Lower leg skin (tissue), 4 donors: ENCODE results near the gene MRPL53. TPM values are rescaled to one million over a fixed set of nuclear protein-coding genes. Genes with fewer than 3 reads are reported as not detected.
"Not testable (repeated sequence)": the region's sequence is repeated elsewhere in the genome, so short reads cannot be mapped to it uniquely, and the experiment has no call there.

ENCODE experiments used
- DNase-seq, 2 donors: peaks; one replicate each; pipeline ENCODE4 v3.0.0-alpha.2; 2019; ENCODE audit warnings: low spot score in 2 of 2
- H3K4me3 ChIP-seq: fragments of 200-600 bp; sonication (generic); 2 replicates; pipeline ENCODE4 v1.5.1; 2017; ENCODE audit warnings: mild to moderate bottlenecking, low read depth; ENCODE audit not compliant: poor library complexity, severe bottlenecking
- POLR2A ChIP-seq, 2 donors: fragments of 450-650 bp; IDR thresholded peaks; one replicate each; pipeline ENCODE4 v1.6.1; 2016 to 2017; ENCODE audit warnings: antibody characterized with exemption in 2 of 2, mild to moderate bottlenecking in 1 of 2, moderate library complexity in 1 of 2
- WGBS, 2 donors: methylation state at CpG; one replicate each; pipeline ENCODE4 v1.1.5; 2018; 5-methylcytosine and 5-hydroxymethylcytosine counted together
- intact Hi-C: fragments of 100-400 bp; cut with DNase I; formaldehyde crosslinking; loops from one replicate; pipeline ENCODE4 v1.15.0; 2023; ENCODE audit warnings: low total_unique reads
- total RNA-seq, 4 donors: library from RNA; depleted of rRNA; stranded (reverse); fragments of >200 nt; gene quantifications; one replicate each; pipeline ENCODE4 v1.1.0, GENCODE V29; 2016
- TF ChIP-seq, protein P1 (sequence below), 3 donors: fragments of 450-650 bp; IDR thresholded peaks; one replicate each; pipeline ENCODE4 v1.5.1; 2016; ENCODE audit warnings: antibody characterized with exemption in 3 of 3, mild to moderate bottlenecking in 3 of 3, moderate library complexity in 2 of 3

MRPL53 gene
- total RNA-seq, 4 donors from 2014 or later, result 24.9 to 70.0 (median 29.5) TPM

GRCh38 chr2:74472945-74473258 is 422 bp upstream of the MRPL53 start:
- no peak for DNase-seq
- no peak overlapping the region for H3K4me3 ChIP-seq
- intact Hi-C loops, result no loop called here
- TF ChIP-seq, protein P1, sequence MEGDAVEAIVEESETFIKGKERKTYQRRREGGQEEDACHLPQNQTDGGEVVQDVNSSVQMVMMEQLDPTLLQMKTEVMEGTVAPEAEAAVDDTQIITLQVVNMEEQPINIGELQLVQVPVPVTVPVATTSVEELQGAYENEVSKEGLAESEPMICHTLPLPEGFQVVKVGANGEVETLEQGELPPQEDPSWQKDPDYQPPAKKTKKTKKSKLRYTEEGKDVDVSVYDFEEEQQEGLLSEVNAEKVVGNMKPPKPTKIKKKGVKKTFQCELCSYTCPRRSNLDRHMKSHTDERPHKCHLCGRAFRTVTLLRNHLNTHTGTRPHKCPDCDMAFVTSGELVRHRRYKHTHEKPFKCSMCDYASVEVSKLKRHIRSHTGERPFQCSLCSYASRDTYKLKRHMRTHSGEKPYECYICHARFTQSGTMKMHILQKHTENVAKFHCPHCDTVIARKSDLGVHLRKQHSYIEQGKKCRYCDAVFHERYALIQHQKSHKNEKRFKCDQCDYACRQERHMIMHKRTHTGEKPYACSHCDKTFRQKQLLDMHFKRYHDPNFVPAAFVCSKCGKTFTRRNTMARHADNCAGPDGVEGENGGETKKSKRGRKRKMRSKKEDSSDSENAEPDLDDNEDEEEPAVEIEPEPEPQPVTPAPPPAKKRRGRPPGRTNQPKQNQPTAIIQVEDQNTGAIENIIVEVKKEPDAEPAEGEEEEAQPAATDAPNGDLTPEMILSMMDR (IDR thresholded peaks at IDR 0.05), result no peak
- no peak for TF ChIP-seq POLR2A (IDR thresholded peaks at IDR 0.05)
- WGBS, 2 donors, result 14 to 16% methylated on average over 7 of the region's 7 CpGs

DNA sequence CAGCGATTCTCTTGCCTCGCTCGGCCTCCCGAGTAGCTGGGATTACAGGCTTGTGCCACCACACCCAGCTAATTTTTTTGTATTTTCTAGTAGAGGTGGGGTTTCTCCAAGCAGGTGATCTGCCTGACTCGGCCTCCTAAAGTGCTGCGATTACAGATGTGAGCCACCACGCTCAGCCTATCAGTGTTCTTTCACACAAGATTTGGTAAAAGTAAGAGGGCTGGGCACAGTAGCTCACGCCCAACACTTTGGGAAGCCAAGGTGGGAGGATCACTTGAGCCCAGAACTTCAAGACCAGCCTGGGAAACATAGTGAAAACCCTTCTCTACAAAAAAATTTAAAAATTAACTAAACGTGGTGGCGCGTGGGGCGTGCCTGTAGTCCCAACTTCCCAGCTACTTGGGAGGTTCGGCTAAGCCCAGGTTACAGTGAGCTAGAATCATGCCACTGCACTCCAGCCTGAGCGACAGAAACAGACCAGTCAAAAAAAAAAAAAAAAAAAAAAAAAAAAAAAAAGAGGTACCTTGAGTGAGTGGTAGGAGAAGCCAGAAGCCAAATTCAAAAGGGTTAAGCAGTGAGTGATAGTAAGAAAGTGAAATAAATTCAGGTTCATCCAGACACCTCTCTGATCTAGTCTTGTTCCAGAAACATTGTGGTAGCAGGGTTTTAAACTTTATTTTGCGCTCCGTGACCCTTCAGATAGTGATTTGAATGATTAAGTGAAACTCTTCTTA is 981 bp downstream of the MRPL53 start:
- WGBS, 2 donors, result 48 to 51% methylated on average over 16 of the region's 16 CpGs
- intact Hi-C loops, result no loop called here

DNA sequence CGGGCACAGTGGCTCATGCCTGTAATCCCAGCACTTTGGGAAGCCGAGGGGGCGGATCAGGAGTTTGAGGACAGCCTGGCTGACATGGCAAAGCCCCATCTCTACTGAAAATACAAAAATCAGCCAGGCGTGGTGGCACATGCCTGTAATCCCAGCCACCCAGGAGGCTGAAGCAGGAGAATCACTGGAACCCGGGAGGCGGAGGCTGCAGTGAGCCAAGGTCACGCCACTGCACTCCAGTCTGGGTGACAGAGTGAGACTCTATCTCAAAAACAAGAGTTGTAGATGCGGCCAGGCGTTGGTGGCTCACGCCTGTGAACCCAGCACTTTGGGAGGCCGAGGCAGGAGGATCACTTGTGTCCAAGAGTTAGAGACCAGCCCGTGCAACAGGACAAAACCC is 1.7 kb downstream of the MRPL53 start:
- intact Hi-C loops, DNase-seq, H3K4me3 ChIP-seq: not testable (repeated sequence)
- 95 to 96% methylated on average over 12 of the region's 12 CpGs for WGBS, 2 donors

More for the DNA sequence above, 981 bp downstream of the MRPL53 start:
- no peak for DNase-seq
- H3K4me3 ChIP-seq, result peak overlapping the region; percentile 54
- no peak for TF ChIP-seq POLR2A (IDR thresholded peaks at IDR 0.05)
- TF ChIP-seq, protein P1 (IDR thresholded peaks at IDR 0.05), result no peak

DNA sequence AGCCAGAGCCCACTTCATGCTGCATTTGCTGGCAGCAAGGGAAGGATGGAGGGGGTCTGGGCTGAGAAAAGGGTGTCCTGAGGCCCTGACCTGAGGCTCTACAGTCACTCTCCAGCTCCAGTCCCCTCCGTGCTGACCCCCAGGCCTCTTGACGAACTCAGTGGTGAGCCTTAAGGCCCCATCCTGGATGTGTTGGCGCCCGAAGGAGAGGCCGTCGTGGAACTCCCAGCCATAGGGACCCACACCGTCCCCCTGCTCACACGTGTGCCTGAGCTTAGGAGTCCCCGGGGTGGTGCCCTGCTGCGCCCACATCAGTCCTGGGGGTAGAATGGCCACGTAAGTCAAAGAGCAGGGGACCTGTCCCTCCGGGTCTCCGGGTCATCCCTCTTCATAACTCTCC is 8.1 kb downstream of the MRPL53 start:
- intact Hi-C loops, result no loop called here

GRCh38 chr2:74462786-74463105 is 9.7 kb downstream of the MRPL53 start:
- intact Hi-C loops, result no loop called here
- DNase-seq, result no peak
- 84 to 91% methylated on average over 4 of the region's 4 CpGs for WGBS, 2 donors
- TF ChIP-seq, protein P1 (IDR thresholded peaks at IDR 0.05), result no peak
- no peak for TF ChIP-seq POLR2A (IDR thresholded peaks at IDR 0.05)
- no peak overlapping the region for H3K4me3 ChIP-seq

More for the DNA sequence above, 8.1 kb downstream of the MRPL53 start:
- TF ChIP-seq, protein P1 (IDR thresholded peaks at IDR 0.05), result no peak
- TF ChIP-seq POLR2A (IDR thresholded peaks at IDR 0.05), result no peak
- 2% methylated on average over 9 to 13 of the region's 13 CpGs for WGBS, 2 donors
- DNase-seq, result no peak
- H3K4me3 ChIP-seq, result peak overlapping the region; percentile 79

- no peak overlapping the region for H3K4me3 ChIP-seq
- intact Hi-C loops, result no loop called here
- WGBS, 2 donors, result 83 to 89% methylated on average over 20 of the region's 20 CpGs
- no peak for DNase-seq
- TF ChIP-seq, protein P1 (IDR thresholded peaks at IDR 0.05), result no peak
- no peak for TF ChIP-seq POLR2A (IDR thresholded peaks at IDR 0.05)
Observed at GRCh38 chr2:74462054-74462785, 10.3 kb downstream of the MRPL53 start.
